HEK293 (cell line): ENCODE measurements around the gene GPR45.

Source experiments
- CTCF ChIA-PET: fragments of 350-600 bp; formaldehyde crosslinking; extraction: SDS; loops from one replicate; lab custom pipeline; 2021; ENCODE audit warnings: antibody characterized with exemption; lab: Yijun Ruan, JAX
- POLR2A ChIA-PET: fragments of 300-600 bp; formaldehyde crosslinking; extraction: SDS; loops from one replicate; lab custom pipeline; 2020; ENCODE audit warnings: antibody characterized with exemption, inconsistent platforms; lab: Yijun Ruan, JAX
- H3K27ac ChIP-seq: fragments of 200-500 bp; sonication (Bioruptor generic); 2 replicates; pipeline ENCODE4 v1.5.1; 2014; ENCODE audit warnings: low read depth, low read length, control low read depth, inconsistent platforms; ENCODE audit errors: extremely low read depth
- H3K36me3 ChIP-seq, 2 experiments: fragments of 200-500 bp in 1 of 2; sonication (Bioruptor generic) in 1 of 2; 1 replicate in 1 of 2; 2 replicates in 1 of 2; pipeline ENCODE4 v1.5.1; 2014 to 2017; ENCODE audit warnings: inconsistent platforms in 2 of 2, low read length in 2 of 2; ENCODE audit not compliant: control insufficient read depth in 2 of 2, insufficient read depth in 1 of 2
- H3K4me1 ChIP-seq: fragments of 200-500 bp; sonication (Bioruptor generic); 2 replicates; pipeline ENCODE4 v1.5.1; 2014; ENCODE audit warnings: mild to moderate bottlenecking, low read length, inconsistent platforms; ENCODE audit not compliant: control insufficient read depth, insufficient read depth
- H3K4me3 ChIP-seq: 2 replicates; pipeline ENCODE4 v1.5.1; 2011; ENCODE audit warnings: low read depth, mild to moderate bottlenecking, control low read depth, low read length, moderate library complexity
- H3K9me3 ChIP-seq: fragments of 200-500 bp; sonication (Bioruptor generic); 2 replicates; pipeline ENCODE4 v1.5.1; 2014; ENCODE audit warnings: low read depth, low read length, inconsistent platforms; ENCODE audit not compliant: control insufficient read depth, insufficient read depth
- BCL6B ChIP-seq: fragments of 450-650 bp; formaldehyde crosslinking; IDR thresholded peaks from 2 replicates; pipeline ENCODE4 v1.5.1; 2017; ENCODE audit warnings: missing biosample characterization, missing genetic modification characterization
- KLF9 ChIP-seq: fragments of 450-650 bp; formaldehyde crosslinking; IDR thresholded peaks from 2 replicates; pipeline ENCODE4 v1.5.1; 2016; ENCODE audit warnings: missing biosample characterization, missing genetic modification characterization, low read depth
- TRIM28 ChIP-seq: IDR thresholded peaks from 2 replicates; pipeline ENCODE4 v1.6.1; 2011; ENCODE audit warnings: low read length, control low read depth, borderline replicate concordance
- YY1 ChIP-seq: fragments of 450-650 bp; formaldehyde crosslinking; IDR thresholded peaks from 2 replicates; pipeline ENCODE4 v1.5.1; 2018; ENCODE audit warnings: missing biosample characterization, missing genetic modification characterization
- ZBTB7A ChIP-seq: fragments of 450-650 bp; formaldehyde crosslinking; IDR thresholded peaks from 2 replicates; pipeline ENCODE4 v1.5.1; 2016; ENCODE audit warnings: low read depth, missing biosample characterization, missing genetic modification characterization
- ZFHX2 ChIP-seq: fragments of 450-650 bp; formaldehyde crosslinking; conservative IDR thresholded peaks from 2 replicates; pipeline ENCODE4 v1.5.1; 2016; ENCODE audit warnings: missing biosample characterization, missing genetic modification characterization
- ZIC2 ChIP-seq: fragments of 450-650 bp; formaldehyde crosslinking; IDR thresholded peaks from 2 replicates; pipeline ENCODE4 v1.5.1; 2016; ENCODE audit warnings: missing biosample characterization, missing genetic modification characterization
- ZNF184 ChIP-seq: fragments of 450-650 bp; IDR thresholded peaks from 2 replicates; pipeline ENCODE4 v1.5.1; 2018; ENCODE audit warnings: missing biosample characterization, mild to moderate bottlenecking, missing genetic modification characterization
- ZNF19 ChIP-seq: fragments of 450-650 bp; formaldehyde crosslinking; IDR thresholded peaks from 2 replicates; pipeline ENCODE4; 2016; ENCODE audit warnings: missing biosample characterization, missing genetic modification characterization, low read depth
- ZNF202 ChIP-seq: fragments of 450-650 bp; formaldehyde crosslinking; IDR thresholded peaks from 2 replicates; pipeline ENCODE4 v1.5.1; 2016; ENCODE audit warnings: missing biosample characterization, missing genetic modification characterization, borderline replicate concordance
- ZNF248 ChIP-seq: fragments of 450-650 bp; formaldehyde crosslinking; IDR thresholded peaks from 2 replicates; pipeline ENCODE4 v1.5.1; 2017; ENCODE audit warnings: missing biosample characterization, missing genetic modification characterization
- ZNF501 ChIP-seq: fragments of 450-650 bp; formaldehyde crosslinking; IDR thresholded peaks from 2 replicates; pipeline ENCODE4 v1.5.1; 2016; ENCODE audit warnings: missing biosample characterization, missing genetic modification characterization
- ZNF510 ChIP-seq: fragments of 450-650 bp; formaldehyde crosslinking; IDR thresholded peaks from 2 replicates; pipeline ENCODE4 v1.5.1; 2018; ENCODE audit warnings: mild to moderate bottlenecking, missing genetic modification characterization, missing biosample characterization; ENCODE audit not compliant: insufficient replicate concordance
- ZNF513 ChIP-seq: fragments of 450-650 bp; IDR thresholded peaks from 2 replicates; pipeline ENCODE4 v1.5.1; 2018; ENCODE audit warnings: missing biosample characterization, missing genetic modification characterization
- ZNF621 ChIP-seq: fragments of 450-650 bp; formaldehyde crosslinking; IDR thresholded peaks from 2 replicates; pipeline ENCODE4 v1.5.1; 2017; ENCODE audit warnings: missing biosample characterization, missing genetic modification characterization
- ZNF654 ChIP-seq: fragments of 450-650 bp; formaldehyde crosslinking; IDR thresholded peaks from 2 replicates; pipeline ENCODE4 v1.5.1; 2016; ENCODE audit warnings: low read depth, missing biosample characterization, missing genetic modification characterization
- ZNF843 ChIP-seq: fragments of 450-650 bp; formaldehyde crosslinking; IDR thresholded peaks from 2 replicates; pipeline ENCODE4 v1.5.1; 2016; ENCODE audit warnings: missing biosample characterization, missing genetic modification characterization

GPR45 gene

GRCh38 chr2:105235388-105236059 is 6.0 kb upstream of the GPR45 start (continued):
- TF ChIP-seq ZNF843 (tag by site-specific recombination) (no peak), YY1 (tag by site-specific recombination) (no peak), ZNF202 (no peak), ZFHX2 (tag by site-specific recombination) (0 out of 2 replicates have a peak, but pooled peaks have one; percentile 24), ZNF19 (no peak), ZNF510 (tag by site-specific recombination) (peak; percentile 24), TRIM28 (peak; percentile 66), ZNF248 (tag by site-specific recombination) (no peak), ZNF654 (peak; percentile 54)
- TF ChIP-seq, all 188 proteins: peak for 7

- ChIA-PET POLR2A (interaction anchor here (0.6 kb wide), 1 partner anchor 533 kb away, joined by 5 read pairs; no protein-coding TSS in a partner anchor), CTCF (interaction anchor here (0.6 to 15.0 kb wide), 32 partner anchors 9 to 1311 kb away, joined by 3 to 343 read pairs (median 3); partner anchors contain the start of gene TGFBRAP1)
Observed at GRCh38 chr2:105236060-105236424, 5.5 kb upstream of the GPR45 start.

GRCh38 chr2:105237045-105237765 is 4.3 kb upstream of the GPR45 start:
- Histone ChIP-seq H3K9me3 (no peaks in the 10 kb centered on the region), H3K4me1 (no peaks in the 10 kb centered on the region), H3K27ac (no peak overlapping the region), H3K4me3 (no peak overlapping the region), H3K36me3 (no peaks in the 10 kb centered on the region)
- TF ChIP-seq ZNF513 (tag by site-specific recombination) (no peak), ZIC2 (tag by site-specific recombination) (no peak), BCL6B (tag by site-specific recombination) (no peak), ZBTB7A (tag by site-specific recombination) (no peak), ZNF501 (no peak), ZNF621 (tag by site-specific recombination) (no peak), ZNF184 (tag by site-specific recombination) (no peak), KLF9 (tag by site-specific recombination) (no peak)
- ChIA-PET CTCF (interaction anchor here (0.5 to 15.0 kb wide), 20 partner anchors 8 to 1000 kb away, joined by 3 to 343 read pairs (median 4); no protein-coding TSS in a partner anchor), POLR2A (no interaction called here)

More at GRCh38 chr2:105236060-105236424, 5.5 kb upstream of the GPR45 start:
- Histone ChIP-seq H3K36me3 (no peaks in the 10 kb centered on the region), H3K4me3 (no peak overlapping the region), H3K9me3 (no peaks in the 10 kb centered on the region), H3K27ac (no peak overlapping the region), H3K4me1 (no peaks in the 10 kb centered on the region)
- no peak for TF ChIP-seq ZNF843 (tag by site-specific recombination)
